HepG2 (cell line): ENCODE results near the gene CPNE1. TPM values are rescaled to one million over a fixed set of nuclear protein-coding genes. Genes with fewer than 3 reads are reported as not detected.

Experiments used
- BCLAF1 ChIP-seq: fragments of 450-650 bp; IDR thresholded peaks from 2 replicates; pipeline ENCODE4 v1.6.1; 2017; ENCODE audit warnings: mild to moderate bottlenecking
- CCDC6 ChIP-seq: sonication (generic); formaldehyde crosslinking; IDR thresholded peaks from 2 replicates; pipeline ENCODE4 v1.8.1; 2022; ENCODE audit warnings: mild to moderate bottlenecking, missing genetic modification reagents, moderate library complexity
- EHMT2 ChIP-seq: fragments of 200-600 bp; sonication (generic); IDR thresholded peaks from 2 replicates; pipeline ENCODE4 v1.7.0; 2017; ENCODE audit warnings: antibody characterized with exemption, low read depth, low read length, borderline replicate concordance
- FOXO1 ChIP-seq: sonication (generic); formaldehyde crosslinking; IDR thresholded peaks from 2 replicates; pipeline ENCODE4 v1.4.0; 2020; ENCODE audit warnings: missing genetic modification reagents
- GATAD1 ChIP-seq: IDR thresholded peaks from 2 replicates; pipeline ENCODE4 v1.6.1; 2016; ENCODE audit warnings: missing genetic modification reagents, missing compliant biosample characterization
- GFI1 ChIP-seq: sonication (generic); formaldehyde crosslinking; IDR thresholded peaks from 2 replicates; pipeline ENCODE4 v1.5.0; 2020; ENCODE audit warnings: missing genetic modification reagents, mild to moderate bottlenecking, borderline replicate concordance
- IKZF4 ChIP-seq: sonication (generic); formaldehyde crosslinking; IDR thresholded peaks from 2 replicates; pipeline ENCODE4 v1.5.1; 2020; ENCODE audit warnings: borderline replicate concordance, mild to moderate bottlenecking, low read depth, missing genetic modification reagents; ENCODE audit errors: not compliant biosample characterization
- PRDM4 ChIP-seq: sonication (generic); formaldehyde crosslinking; IDR thresholded peaks from 2 replicates; pipeline ENCODE4 v1.9.0; 2021; ENCODE audit warnings: missing genetic modification reagents, borderline replicate concordance
- TFE3 ChIP-seq: IDR thresholded peaks from 2 replicates; pipeline ENCODE4 v1.6.1; 2016
- TGIF2 ChIP-seq: IDR thresholded peaks from 2 replicates; pipeline ENCODE4 v1.6.1; 2016; ENCODE audit warnings: control low read depth, missing compliant biosample characterization
- ZC3H4 ChIP-seq: sonication (generic); formaldehyde crosslinking; IDR thresholded peaks from 2 replicates; pipeline ENCODE4 v1.4.0; 2020; ENCODE audit warnings: missing genetic modification reagents, borderline replicate concordance
- ZNF260 ChIP-seq: sonication (generic); formaldehyde crosslinking; IDR thresholded peaks from 2 replicates; pipeline ENCODE4 v1.4.0; 2020; ENCODE audit warnings: missing genetic modification reagents, low read depth, mild to moderate bottlenecking, borderline replicate concordance
- ZNF615 ChIP-seq: sonication (generic); formaldehyde crosslinking; IDR thresholded peaks from 2 replicates; pipeline ENCODE4 v1.5.0; 2020; ENCODE audit warnings: mild to moderate bottlenecking, missing genetic modification reagents, borderline replicate concordance
- ZNF646 ChIP-seq: sonication (generic); formaldehyde crosslinking; IDR thresholded peaks from 2 replicates; pipeline ENCODE4 v1.9.0; 2021; ENCODE audit warnings: mild to moderate bottlenecking, missing genetic modification reagents
- polyA plus RNA-seq, 8 experiments: library from polyadenylated mRNA; depleted of rRNA in 3 of 8; stranded (reverse) in 7 of 8; unstranded in 1 of 8; fragments of >200 nt; fragmentation: Illumina TruSeq in 4 of 8; extraction: Trizol in 4 of 8; gene quantifications; 2 replicates each; pipeline versions ENCODE4 v1.2.1 to v1.2.3, GENCODE V29; 2011 to 2016; ENCODE audit warnings: low read depth in 4 of 8, missing spikeins in 1 of 8, mixed read lengths in 1 of 8; ENCODE audit not compliant: insufficient read depth in 1 of 8
- total RNA-seq, 5 experiments: library from RNA; depleted of rRNA; stranded (reverse); fragments of >200 nt; fragmentation: Illumina TruSeq; extraction: Trizol; gene quantifications; 2 replicates each; pipeline ENCODE4 v1.2.3, GENCODE V29; 2016; ENCODE audit warnings: low read depth in 1 of 5

Gene CPNE1
- total and polyA plus RNA-seq, 2 of the 13 experiments (the other 11 are each of a cell fraction or from before 2014, with no cell fraction given), result 408 to 431 TPM

- TF ChIP-seq ZNF646 (CRISPR knock-in tag) (no peak), GATAD1 (CRISPR knock-in tag) (peak; percentile 96), IKZF4 (CRISPR knock-in tag) (peak; percentile 88), ZC3H4 (no peak), BCLAF1 (no peak), CCDC6 (CRISPR knock-in tag) (peak; percentile 100), TGIF2 (CRISPR knock-in tag) (peak; percentile 48), FOXO1 (CRISPR knock-in tag) (peak; percentile 66), ZNF615 (CRISPR knock-in tag) (peak; percentile 98; the same call in 1 of the 2 replicates), ZNF260 (CRISPR knock-in tag) (peak; percentile 96), GFI1 (CRISPR knock-in tag) (peak; percentile 90), PRDM4 (no peak), TFE3 (CRISPR knock-in tag) (peak; percentile 67), EHMT2 (no peak)
Observed at GRCh38 chr20:35699127-35699956, 34.6 kb upstream of the CPNE1 start, which contains the start of the genes NFS1 and ROMO1 (continued).
